HG03066 (cell line): ENCODE measurements around the gene CREB5.
A peak's percentile ranks its signal among the peaks of the same experiment; 100 is the strongest.
"Not testable (repeated sequence)": the region's sequence is repeated elsewhere in the genome, so short reads cannot be mapped to it uniquely, and the experiment has no call there.

Source experiments
- ATAC-seq: cut with Tn5 transposase; IDR thresholded peaks from one replicate; pipeline ENCODE4 v1.9.1; 2021; ENCODE audit warnings: low read depth; ENCODE audit not compliant: unreplicated experiment

Gene CREB5

DNA sequence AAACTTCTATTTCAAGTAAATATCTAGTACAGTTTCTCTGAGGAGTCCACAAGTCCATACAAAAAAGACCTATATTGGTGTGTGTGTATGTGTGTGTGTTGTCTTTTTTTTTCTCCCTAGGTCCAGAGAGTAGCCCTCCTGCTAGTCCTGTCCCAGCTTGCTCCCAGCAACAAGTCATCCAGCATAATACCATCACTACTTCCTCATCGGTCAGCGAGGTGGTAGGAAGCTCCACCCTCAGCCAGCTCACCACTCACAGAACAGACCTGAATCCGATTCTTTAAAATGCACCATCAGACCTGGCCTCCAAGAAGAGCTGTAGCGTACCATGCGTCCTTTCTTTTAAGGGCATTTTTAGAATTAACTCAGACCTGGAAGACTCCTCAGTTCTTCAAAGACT lies 406.7 kb downstream of the CREB5 start:
- no peak for ATAC-seq

- ATAC-seq: no peak
Observed at GRCh38 chr7:28823582-28823981, 411.3 kb downstream of the CREB5 start.

DNA sequence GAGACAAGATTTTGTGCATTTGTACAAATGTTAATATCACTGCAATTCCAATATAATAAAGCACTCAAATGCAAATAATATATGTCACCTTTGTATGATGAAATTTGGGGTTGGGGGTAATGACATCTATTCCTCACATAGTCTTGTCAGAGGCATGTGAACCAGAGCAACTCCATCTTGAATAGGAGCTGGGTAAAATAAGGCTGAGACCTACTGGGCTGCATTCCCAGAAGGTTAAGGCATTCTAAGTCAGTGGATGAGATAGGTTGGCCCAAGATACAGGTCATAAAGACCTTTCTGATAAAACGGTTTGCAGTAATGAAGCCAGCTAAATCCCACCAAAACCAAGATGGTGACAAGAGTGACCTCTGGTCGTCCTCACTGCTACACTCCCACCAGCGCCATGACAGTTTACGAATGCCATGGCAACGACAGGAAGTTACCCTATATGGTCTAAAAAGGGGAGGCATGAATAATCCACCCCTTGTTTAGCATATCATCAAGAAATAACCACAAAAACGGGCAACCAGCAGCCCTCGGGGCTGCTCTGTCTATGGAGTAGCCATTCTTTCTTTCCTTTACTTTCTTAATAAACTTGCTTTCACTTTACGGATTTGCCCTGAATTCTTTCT lies 413.6 kb downstream of the CREB5 start:
- ATAC-seq: not testable (repeated sequence)

- no peak for ATAC-seq
Observed at GRCh38 chr7:28830846-28831245, 418.5 kb downstream of the CREB5 start.

DNA sequence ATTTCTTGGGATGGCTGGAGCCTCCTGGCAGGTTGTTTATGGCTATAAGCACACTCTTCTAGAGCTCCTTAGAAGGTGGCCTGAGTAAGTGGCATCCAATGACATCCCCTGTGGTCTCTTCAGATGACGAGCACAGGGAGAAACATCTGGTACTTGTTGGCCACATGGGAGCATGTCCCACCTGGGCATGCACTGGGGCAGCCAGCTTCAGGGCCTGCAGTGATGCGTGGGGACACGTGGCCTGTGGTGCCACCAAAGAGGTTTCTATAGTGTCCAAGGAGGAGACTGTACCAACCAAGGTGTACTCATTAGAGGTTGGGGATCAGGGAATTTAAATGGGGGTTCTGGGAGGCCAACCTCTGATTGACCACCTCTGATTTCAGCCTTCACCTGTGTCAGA lies 420.4 kb downstream of the CREB5 start:
- no peak for ATAC-seq

DNA sequence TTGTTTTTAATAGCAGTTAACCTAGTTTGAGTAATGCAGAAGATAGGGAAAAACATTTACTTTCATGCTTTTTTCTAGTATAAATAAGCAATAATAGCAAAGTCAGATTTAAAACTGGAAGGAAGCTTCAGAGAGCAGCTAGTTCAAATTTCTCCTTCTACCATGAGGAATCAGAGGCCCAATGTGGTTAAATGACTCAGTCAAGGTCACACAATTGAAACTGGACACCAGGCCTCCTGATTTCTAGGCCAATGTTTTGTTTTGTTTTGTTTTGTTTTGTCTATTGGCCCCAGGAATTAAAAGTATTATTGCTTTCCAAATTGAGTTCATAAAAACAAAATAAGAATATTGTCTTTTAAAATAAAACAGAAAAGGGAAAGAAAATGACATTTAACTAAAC lies 423.5 kb downstream of the CREB5 start:
- ATAC-seq: no peak

DNA sequence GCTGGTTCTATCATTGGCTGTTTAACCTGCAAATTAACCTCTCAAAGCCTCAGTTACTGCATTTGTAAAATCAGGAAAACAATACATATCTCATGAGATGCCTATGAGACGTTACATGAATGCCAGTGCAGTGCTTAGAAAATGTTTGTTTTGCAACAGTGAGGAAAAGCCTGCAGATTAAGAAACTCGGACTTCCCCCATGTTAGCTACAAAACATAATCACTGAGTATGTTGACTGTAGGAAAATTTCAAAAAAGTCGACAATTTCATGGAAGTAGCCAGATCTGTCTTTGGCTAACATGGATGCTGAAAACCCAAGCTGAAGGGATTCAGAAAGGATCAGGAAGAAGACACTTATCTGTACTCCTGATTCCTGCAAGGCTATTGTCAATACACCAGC lies 424.4 kb downstream of the CREB5 start:
- no peak for ATAC-seq

DNA sequence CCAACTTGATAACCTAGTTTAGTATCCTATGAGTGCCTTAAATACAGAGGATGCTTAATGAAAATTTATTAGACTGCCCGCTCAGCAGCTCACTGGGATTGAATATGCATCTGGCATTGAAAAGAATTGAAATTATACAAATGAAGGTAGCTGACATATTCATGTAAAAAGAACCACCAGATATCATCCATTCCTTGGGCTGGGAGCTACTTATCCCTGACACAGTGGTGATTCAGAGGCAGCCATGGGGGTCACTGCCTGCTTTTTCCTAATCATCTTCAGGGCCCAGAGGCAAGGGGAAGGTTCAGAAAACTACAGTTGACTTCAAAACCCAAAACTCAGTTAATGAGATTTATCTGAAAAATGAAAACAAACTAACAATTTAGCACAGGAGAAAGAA lies 424.9 kb downstream of the CREB5 start:
- no peak for ATAC-seq

- ATAC-seq: no peak
Observed at GRCh38 chr7:28840592-28840995, 428.3 kb downstream of the CREB5 start.

- ATAC-seq: no peak
Observed at GRCh38 chr7:28841766-28842165, 429.4 kb downstream of the CREB5 start.

GRCh38 chr7:28842769-28843295 lies 430.5 kb downstream of the CREB5 start:
- no peak for ATAC-seq

GRCh38 chr7:28845106-28845505 lies 432.8 kb downstream of the CREB5 start:
- ATAC-seq: no peak

DNA sequence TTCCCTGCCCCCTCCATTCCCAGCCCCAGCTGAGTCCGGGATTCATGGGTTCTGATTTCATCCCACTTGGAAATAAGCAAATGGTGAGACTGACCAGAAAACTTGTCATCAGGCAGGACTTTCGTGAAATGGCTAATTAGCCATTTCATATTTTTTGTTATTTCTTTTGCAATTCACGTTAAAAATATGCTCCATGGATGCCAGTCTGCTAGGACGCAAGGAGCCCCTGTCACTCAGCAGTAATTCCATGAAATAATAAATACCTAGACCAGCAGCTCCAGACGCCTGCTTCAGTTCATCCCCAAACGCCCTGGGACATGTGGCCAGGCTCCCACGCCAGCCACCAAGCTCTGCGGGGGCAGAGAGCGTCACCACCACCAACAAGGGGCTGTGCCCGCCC lies 434.9 kb downstream of the CREB5 start:
- no peak for ATAC-seq

DNA sequence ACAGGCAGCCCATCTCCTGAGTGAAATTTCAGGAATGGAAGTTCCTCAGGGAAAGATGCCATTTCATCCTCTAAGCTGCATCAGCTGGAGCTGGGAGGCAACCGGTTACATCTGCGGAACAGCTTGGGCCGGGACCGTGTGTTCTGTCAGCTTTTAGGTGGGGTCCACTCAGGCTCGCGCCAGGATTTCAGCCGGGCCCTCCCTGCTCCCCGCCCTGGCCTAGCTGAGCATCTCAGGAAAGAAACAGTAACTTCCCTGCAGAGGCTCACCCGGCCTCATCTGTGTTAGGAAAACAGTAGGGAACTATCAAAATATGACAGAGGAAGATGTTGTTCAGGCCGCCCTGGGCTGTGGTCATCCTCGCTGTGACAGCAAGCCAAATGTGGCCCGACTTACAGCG lies 435.4 kb downstream of the CREB5 start:
- no peak for ATAC-seq

- ATAC-seq: no peak
Observed at GRCh38 chr7:28848906-28849305, 436.6 kb downstream of the CREB5 start.

DNA sequence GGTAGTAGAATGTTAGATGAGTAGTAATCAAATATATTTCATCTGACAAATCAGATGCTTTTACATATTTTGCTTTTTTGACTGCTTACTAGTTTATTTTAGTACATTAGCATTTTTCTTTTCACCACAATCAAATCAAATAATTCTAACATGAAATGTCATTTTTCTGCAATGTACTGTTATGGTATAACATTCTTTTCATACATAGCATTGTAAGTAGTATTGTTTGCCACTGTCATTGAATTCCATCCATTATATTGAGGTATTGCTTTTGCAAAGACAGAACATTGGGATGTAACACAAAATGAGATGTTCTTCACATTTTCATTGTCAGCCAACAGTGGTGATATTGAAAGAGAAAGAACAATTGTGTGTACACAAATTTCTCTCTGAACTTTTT lies 438.4 kb downstream of the CREB5 start:
- ATAC-seq: no peak

DNA sequence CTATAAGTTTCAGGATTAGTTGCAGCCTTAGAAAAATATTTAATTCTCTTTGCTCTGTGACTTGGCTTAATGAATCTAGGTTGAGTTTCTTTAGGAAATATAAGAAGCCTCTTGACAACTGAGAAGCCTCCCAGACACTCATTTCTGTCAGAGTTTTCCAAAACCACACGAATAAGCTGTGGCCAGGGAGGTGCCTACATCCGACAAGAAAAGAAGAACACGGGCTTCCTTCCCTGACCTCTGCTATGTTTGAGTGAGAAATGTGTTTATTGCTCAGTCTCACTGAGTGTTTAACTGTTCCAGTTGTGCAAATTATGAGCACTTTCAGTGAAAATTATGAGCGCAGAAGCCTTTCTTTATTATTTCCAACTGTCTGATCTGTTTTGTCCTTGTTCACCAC lies 440.8 kb downstream of the CREB5 start:
- ATAC-seq: no peak

- ATAC-seq: peak; percentile 99
Observed at GRCh38 chr7:28853834-28854749, 441.8 kb downstream of the CREB5 start.

DNA sequence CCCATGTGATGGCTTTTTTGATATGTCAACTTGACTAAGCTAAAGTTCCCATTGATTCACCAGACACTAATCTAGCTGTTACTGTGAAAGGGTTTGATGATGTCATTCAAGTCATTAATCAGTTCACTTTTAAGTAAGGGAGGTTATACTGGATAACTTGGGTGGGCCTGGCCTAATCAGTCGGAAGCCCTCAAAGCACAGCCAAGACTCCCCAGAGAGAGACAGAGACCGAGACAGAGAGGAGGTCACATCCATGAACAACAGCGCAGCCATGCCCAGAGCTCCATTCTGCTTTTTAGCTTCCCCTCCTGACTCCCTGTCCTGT lies 442.4 kb downstream of the CREB5 start:
- ATAC-seq: no peak

DNA sequence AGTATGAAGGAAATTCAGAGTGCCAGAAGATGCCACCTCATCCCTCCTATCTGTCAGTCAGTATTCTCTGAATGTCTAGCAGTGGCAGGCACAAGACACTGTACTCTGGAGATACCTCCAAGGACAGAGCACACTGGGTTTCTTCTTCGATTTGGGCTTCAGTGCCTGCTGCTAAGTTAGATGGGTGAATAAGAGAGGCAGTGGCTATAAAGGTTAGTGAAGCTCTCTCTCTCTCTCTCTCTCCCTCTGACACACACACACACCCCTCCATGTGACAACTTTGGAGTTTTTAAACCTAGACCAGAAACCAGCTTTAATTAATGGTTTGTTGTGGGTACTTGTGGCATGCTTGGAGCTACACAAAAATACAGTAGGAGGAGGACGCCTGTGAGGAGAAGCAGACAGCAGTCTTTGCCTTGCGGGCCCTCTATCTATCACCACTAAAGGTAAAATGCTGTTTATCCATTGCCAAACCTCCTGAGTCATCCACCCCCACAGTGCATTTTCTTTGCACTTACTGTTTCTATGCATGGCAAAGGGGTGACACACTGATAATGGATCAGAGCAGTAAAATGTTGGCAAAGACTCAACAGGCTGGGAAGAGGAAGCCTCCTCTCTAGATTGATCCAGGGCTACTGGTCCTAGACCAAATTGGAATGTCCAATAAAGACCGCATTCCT lies 443.4 kb downstream of the CREB5 start:
- no peak for ATAC-seq

DNA sequence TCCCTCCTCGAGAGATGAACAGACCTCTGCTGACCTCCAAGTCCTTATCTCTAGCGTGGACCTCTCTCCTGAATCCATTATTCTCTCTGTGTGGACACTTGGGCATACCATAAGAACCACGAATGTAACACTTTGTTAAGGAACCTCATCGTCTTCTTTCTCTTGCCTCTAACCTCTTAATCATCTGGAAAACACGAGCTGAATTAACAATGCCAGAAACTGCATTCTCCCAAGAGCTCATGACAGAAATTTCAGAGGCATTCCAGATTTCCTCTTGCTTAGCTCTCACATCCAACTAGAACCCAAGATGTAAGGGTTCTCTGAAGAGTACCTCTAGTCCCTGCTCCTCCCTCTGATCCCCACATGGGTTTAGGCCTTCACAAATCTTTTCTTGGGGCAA lies 444.3 kb downstream of the CREB5 start:
- ATAC-seq: no peak
